Stimulated activated CD4-positive, alpha-beta T cell treated with anti-CD3 and anti-CD28 coated beads, TNF-alpha, amount 100 ng/mL, for 1 hour (primary cell): ENCODE data around the gene GMDS.

Experiments used
- DNase-seq, 3 donors: peaks; one replicate each; pipeline ENCODE4 v3.0.0-alpha.2; 2020; ENCODE audit warnings: low read depth in 3 of 3, low spot score in 1 of 3

Gene GMDS

GRCh38 chr6:2103765-2104523, 141.5 kb downstream of the GMDS start:
- no peak for DNase-seq

- no peak for DNase-seq
Observed at GRCh38 chr6:2102966-2103365, 142.4 kb downstream of the GMDS start.

- no peak for DNase-seq
Observed at GRCh38 chr6:2102316-2102883, 143.0 kb downstream of the GMDS start.

- no peak for DNase-seq
Observed at GRCh38 chr6:2101213-2101612, 144.2 kb downstream of the GMDS start.

- no peak for DNase-seq
Observed at GRCh38 chr6:2099870-2100269, 145.5 kb downstream of the GMDS start.

GRCh38 chr6:2097464-2097863, 147.9 kb downstream of the GMDS start:
- DNase-seq, result no peak

- no peak for DNase-seq
Observed at GRCh38 chr6:2094642-2095041, 150.8 kb downstream of the GMDS start.

- no peak for DNase-seq
Observed at GRCh38 chr6:2086326-2086965, 159.0 kb downstream of the GMDS start.

- no peak for DNase-seq
Observed at GRCh38 chr6:2085657-2086056, 159.7 kb downstream of the GMDS start.

- no peak for DNase-seq
Observed at GRCh38 chr6:2081155-2082138, 164.0 kb downstream of the GMDS start.

GRCh38 chr6:2078888-2079287, 166.5 kb downstream of the GMDS start:
- DNase-seq, result no peak

- no peak for DNase-seq
Observed at GRCh38 chr6:2077826-2078225, 167.6 kb downstream of the GMDS start.

GRCh38 chr6:2073476-2073875, 171.9 kb downstream of the GMDS start:
- DNase-seq, result no peak

GRCh38 chr6:2072453-2072852, 173.0 kb downstream of the GMDS start:
- DNase-seq, result no peak

- no peak for DNase-seq
Observed at GRCh38 chr6:2063547-2063946, 181.9 kb downstream of the GMDS start.

- no peak for DNase-seq
Observed at GRCh38 chr6:2061880-2062279, 183.5 kb downstream of the GMDS start.

- no peak for DNase-seq
Observed at GRCh38 chr6:2055911-2056310, 189.5 kb downstream of the GMDS start.

- DNase-seq, result no peak
Observed at GRCh38 chr6:2055143-2055542, 190.3 kb downstream of the GMDS start.

- no peak for DNase-seq
Observed at GRCh38 chr6:2054516-2055067, 190.8 kb downstream of the GMDS start.

- DNase-seq, result no peak
Observed at GRCh38 chr6:2053691-2054090, 191.7 kb downstream of the GMDS start.

- DNase-seq, result no peak
Observed at GRCh38 chr6:2047855-2048254, 197.6 kb downstream of the GMDS start.
